ENCODE data around the gene PDK4. TPM values are rescaled to one million over a fixed set of nuclear protein-coding genes. Genes with fewer than 3 reads are reported as not detected.

Gene PDK4
- total and polyA plus RNA-seq, 2 of the 13 experiments (the other 11 are each of a cell fraction or from before 2014, with no cell fraction given) = 0.04 TPM; not detected in 1

GRCh38 chr7:95608359-95609173 lies 12.2 kb upstream of the PDK4 start (continued):
- TF ChIP-seq AFF4 (CRISPR knock-in tag; IDR thresholded peaks at IDR 0.05) = no peak
- TF ChIP-seq MTF2 (CRISPR knock-in tag; IDR thresholded peaks at IDR 0.05; ENCODE audit: borderline replicate concordance) = no peak
- TF ChIP-seq, protein P1, sequence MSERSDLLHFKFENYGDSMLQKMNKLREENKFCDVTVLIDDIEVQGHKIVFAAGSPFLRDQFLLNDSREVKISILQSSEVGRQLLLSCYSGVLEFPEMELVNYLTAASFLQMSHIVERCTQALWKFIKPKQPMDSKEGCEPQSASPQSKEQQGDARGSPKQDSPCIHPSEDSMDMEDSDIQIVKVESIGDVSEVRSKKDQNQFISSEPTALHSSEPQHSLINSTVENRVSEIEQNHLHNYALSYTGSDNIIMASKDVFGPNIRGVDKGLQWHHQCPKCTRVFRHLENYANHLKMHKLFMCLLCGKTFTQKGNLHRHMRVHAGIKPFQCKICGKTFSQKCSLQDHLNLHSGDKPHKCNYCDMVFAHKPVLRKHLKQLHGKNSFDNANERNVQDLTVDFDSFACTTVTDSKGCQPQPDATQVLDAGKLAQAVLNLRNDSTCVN (CRISPR knock-in tag; IDR thresholded peaks at IDR 0.05; ENCODE audit: borderline replicate concordance) = peak; percentile 84; the same call in 1 of the 2 replicates
- TF ChIP-seq HNF1A (IDR thresholded peaks at IDR 0.05; ENCODE audit: low read depth) = no peak
- peak; percentile 50; the same call in 1 of the 2 replicates for TF ChIP-seq HNF1A (CRISPR knock-in tag; IDR thresholded peaks at IDR 0.05; ENCODE audit: borderline replicate concordance)
- TF ChIP-seq, protein P2, sequence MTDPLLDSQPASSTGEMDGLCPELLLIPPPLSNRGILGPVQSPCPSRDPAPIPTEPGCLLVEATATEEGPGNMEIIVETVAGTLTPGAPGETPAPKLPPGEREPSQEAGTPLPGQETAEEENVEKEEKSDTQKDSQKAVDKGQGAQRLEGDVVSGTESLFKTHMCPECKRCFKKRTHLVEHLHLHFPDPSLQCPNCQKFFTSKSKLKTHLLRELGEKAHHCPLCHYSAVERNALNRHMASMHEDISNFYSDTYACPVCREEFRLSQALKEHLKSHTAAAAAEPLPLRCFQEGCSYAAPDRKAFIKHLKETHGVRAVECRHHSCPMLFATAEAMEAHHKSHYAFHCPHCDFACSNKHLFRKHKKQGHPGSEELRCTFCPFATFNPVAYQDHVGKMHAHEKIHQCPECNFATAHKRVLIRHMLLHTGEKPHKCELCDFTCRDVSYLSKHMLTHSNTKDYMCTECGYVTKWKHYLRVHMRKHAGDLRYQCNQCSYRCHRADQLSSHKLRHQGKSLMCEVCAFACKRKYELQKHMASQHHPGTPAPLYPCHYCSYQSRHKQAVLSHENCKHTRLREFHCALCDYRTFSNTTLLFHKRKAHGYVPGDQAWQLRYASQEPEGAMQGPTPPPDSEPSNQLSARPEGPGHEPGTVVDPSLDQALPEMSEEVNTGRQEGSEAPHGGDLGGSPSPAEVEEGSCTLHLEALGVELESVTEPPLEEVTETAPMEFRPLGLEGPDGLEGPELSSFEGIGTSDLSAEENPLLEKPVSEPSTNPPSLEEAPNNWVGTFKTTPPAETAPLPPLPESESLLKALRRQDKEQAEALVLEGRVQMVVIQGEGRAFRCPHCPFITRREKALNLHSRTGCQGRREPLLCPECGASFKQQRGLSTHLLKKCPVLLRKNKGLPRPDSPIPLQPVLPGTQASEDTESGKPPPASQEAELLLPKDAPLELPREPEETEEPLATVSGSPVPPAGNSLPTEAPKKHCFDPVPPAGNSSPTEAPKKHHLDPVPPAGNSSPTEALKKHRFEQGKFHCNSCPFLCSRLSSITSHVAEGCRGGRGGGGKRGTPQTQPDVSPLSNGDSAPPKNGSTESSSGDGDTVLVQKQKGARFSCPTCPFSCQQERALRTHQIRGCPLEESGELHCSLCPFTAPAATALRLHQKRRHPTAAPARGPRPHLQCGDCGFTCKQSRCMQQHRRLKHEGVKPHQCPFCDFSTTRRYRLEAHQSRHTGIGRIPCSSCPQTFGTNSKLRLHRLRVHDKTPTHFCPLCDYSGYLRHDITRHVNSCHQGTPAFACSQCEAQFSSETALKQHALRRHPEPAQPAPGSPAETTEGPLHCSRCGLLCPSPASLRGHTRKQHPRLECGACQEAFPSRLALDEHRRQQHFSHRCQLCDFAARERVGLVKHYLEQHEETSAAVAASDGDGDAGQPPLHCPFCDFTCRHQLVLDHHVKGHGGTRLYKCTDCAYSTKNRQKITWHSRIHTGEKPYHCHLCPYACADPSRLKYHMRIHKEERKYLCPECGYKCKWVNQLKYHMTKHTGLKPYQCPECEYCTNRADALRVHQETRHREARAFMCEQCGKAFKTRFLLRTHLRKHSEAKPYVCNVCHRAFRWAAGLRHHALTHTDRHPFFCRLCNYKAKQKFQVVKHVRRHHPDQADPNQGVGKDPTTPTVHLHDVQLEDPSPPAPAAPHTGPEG (CRISPR knock-in tag; IDR thresholded peaks at IDR 0.05) = peak; percentile 76
- TF ChIP-seq, protein P3, sequence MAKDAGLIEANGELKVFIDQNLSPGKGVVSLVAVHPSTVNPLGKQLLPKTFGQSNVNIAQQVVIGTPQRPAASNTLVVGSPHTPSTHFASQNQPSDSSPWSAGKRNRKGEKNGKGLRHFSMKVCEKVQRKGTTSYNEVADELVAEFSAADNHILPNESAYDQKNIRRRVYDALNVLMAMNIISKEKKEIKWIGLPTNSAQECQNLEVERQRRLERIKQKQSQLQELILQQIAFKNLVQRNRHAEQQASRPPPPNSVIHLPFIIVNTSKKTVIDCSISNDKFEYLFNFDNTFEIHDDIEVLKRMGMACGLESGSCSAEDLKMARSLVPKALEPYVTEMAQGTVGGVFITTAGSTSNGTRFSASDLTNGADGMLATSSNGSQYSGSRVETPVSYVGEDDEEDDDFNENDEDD (CRISPR knock-in tag; IDR thresholded peaks at IDR 0.05; ENCODE audit: borderline replicate concordance) = 0 out of 2 replicates have a peak, but pooled peaks have one; percentile 28
- TF ChIP-seq ZNF720 (CRISPR knock-in tag; IDR thresholded peaks at IDR 0.05) = no peak
- no peak for TF ChIP-seq ATRX (CRISPR knock-in tag; IDR thresholded peaks at IDR 0.05; ENCODE audit: borderline replicate concordance)
